ENCODE results near the gene CARMIL1. TPM values are rescaled to one million over a fixed set of nuclear protein-coding genes. Genes with fewer than 3 reads are reported as not detected.

The CARMIL1 gene
- total RNA-seq, 1 experiment from 2014 or later, result 25.9 TPM

GRCh38 chr6:25619217-25619616 is 340.0 kb downstream of the CARMIL1 start:
- H3K36me3 ChIP-seq (ENCODE audit: control insufficient read depth, insufficient read depth, low read length), result no peaks in the 10 kb centered on the region
- ChIA-PET POLR2A (no interaction called here), CTCF (no interaction called here)
- H3K9me3 ChIP-seq, result no peaks in the 10 kb centered on the region
- no peaks in the 10 kb centered on the region for H3K27me3 ChIP-seq (replicated peaks; ENCODE audit: control insufficient read depth, insufficient read depth, low read length)
- Mint-ChIP-seq H3K9me3 (ENCODE audit: unreplicated experiment) (no peaks in the 10 kb centered on the region), H3K4me1 (ENCODE audit: low read depth, unreplicated experiment) (no peaks in the 10 kb centered on the region), H3K4me3 (ENCODE audit: unreplicated experiment) (no peak overlapping the region), H3K36me3 (ENCODE audit: insufficient read depth, unreplicated experiment) (no peaks in the 10 kb centered on the region), H3K27me3 (ENCODE audit: insufficient read depth, unreplicated experiment) (no peaks in the 10 kb centered on the region), H3K27ac (ENCODE audit: unreplicated experiment) (no peak overlapping the region)
- no peak overlapping the region for H3K4me3 ChIP-seq (ENCODE audit: low read depth, low read length)
- no peak for TF ChIP-seq CTCF (IDR thresholded peaks at IDR 0.05; ENCODE audit: insufficient read depth in 1 of 2, low read depth in 1 of 2, low read length in 1 of 2, severe bottlenecking in 1 of 2, unreplicated experiment in 1 of 2)
- intact Hi-C loops (cut with micrococcal nuclease; ENCODE audit: unreplicated experiment), result no loop called here
- DNase-seq, result no peak
- no TSS peak for BruUV-seq (replicated peaks)
- no peaks in the 10 kb centered on the region for H3K4me1 ChIP-seq

- H3K9me3 ChIP-seq, result no peaks in the 10 kb centered on the region
- H3K4me1 ChIP-seq, result no peaks in the 10 kb centered on the region
- intact Hi-C loops (cut with micrococcal nuclease; ENCODE audit: unreplicated experiment), result no loop called here
- no peak for TF ChIP-seq CTCF (IDR thresholded peaks at IDR 0.05; ENCODE audit: insufficient read depth in 1 of 2, low read depth in 1 of 2, low read length in 1 of 2, severe bottlenecking in 1 of 2, unreplicated experiment in 1 of 2)
- DNase-seq, result no peak
- no peaks in the 10 kb centered on the region for H3K27me3 Mint-ChIP-seq (ENCODE audit: insufficient read depth, unreplicated experiment)
- BruUV-seq (replicated peaks), result no TSS peak
- H3K27ac Mint-ChIP-seq (ENCODE audit: unreplicated experiment), result no peak overlapping the region
- H3K4me1 Mint-ChIP-seq (ENCODE audit: low read depth, unreplicated experiment), result no peaks in the 10 kb centered on the region
- no peak overlapping the region for H3K4me3 Mint-ChIP-seq (ENCODE audit: unreplicated experiment)
- no peaks in the 10 kb centered on the region for H3K9me3 Mint-ChIP-seq (ENCODE audit: unreplicated experiment)
- ChIA-PET CTCF (no interaction called here), POLR2A (no interaction called here)
- H3K4me3 ChIP-seq (ENCODE audit: low read depth, low read length), result no peak overlapping the region
- no peaks in the 10 kb centered on the region for H3K36me3 Mint-ChIP-seq (ENCODE audit: insufficient read depth, unreplicated experiment)
- H3K36me3 ChIP-seq (ENCODE audit: control insufficient read depth, insufficient read depth, low read length), result no peaks in the 10 kb centered on the region
- no peaks in the 10 kb centered on the region for H3K27me3 ChIP-seq (replicated peaks; ENCODE audit: control insufficient read depth, insufficient read depth, low read length)
Observed at GRCh38 chr6:25620391-25620790, 341.2 kb downstream of the CARMIL1 start.

GRCh38 chr6:25623065-25623464 is 343.9 kb downstream of the CARMIL1 start:
- no peak for TF ChIP-seq CTCF (IDR thresholded peaks at IDR 0.05; ENCODE audit: insufficient read depth in 1 of 2, low read depth in 1 of 2, low read length in 1 of 2, severe bottlenecking in 1 of 2, unreplicated experiment in 1 of 2)
- H3K27ac Mint-ChIP-seq (ENCODE audit: unreplicated experiment), result no peak overlapping the region
- Histone ChIP-seq H3K4me3 (ENCODE audit: low read depth, low read length) (no peak overlapping the region), H3K4me1 (no peaks in the 10 kb centered on the region), H3K36me3 (ENCODE audit: control insufficient read depth, insufficient read depth, low read length) (no peaks in the 10 kb centered on the region), H3K27me3 (replicated peaks; ENCODE audit: control insufficient read depth, insufficient read depth, low read length) (no peaks in the 10 kb centered on the region), H3K9me3 (no peaks in the 10 kb centered on the region)
- no peak overlapping the region for H3K4me3 Mint-ChIP-seq (ENCODE audit: unreplicated experiment)
- no peak for DNase-seq
- POLR2A ChIA-PET, result no interaction called here
- no TSS peak for BruUV-seq (replicated peaks)
- intact Hi-C loops (cut with micrococcal nuclease; ENCODE audit: unreplicated experiment), result no loop called here
- no peaks in the 10 kb centered on the region for H3K9me3 Mint-ChIP-seq (ENCODE audit: unreplicated experiment)
- H3K27me3 Mint-ChIP-seq (ENCODE audit: insufficient read depth, unreplicated experiment), result no peaks in the 10 kb centered on the region
- CTCF ChIA-PET, result no interaction called here
- no peaks in the 10 kb centered on the region for H3K4me1 Mint-ChIP-seq (ENCODE audit: low read depth, unreplicated experiment)
- H3K36me3 Mint-ChIP-seq (ENCODE audit: insufficient read depth, unreplicated experiment), result no peaks in the 10 kb centered on the region

All from Caco-2 (cell line).